ENCODE measurements around the gene TSPAN1.

- TF ChIP-seq POLR2A (IDR thresholded peaks at IDR 0.05; ENCODE audit: low read depth, low read length) (peak; percentile 58), FOXK2 (IDR thresholded peaks at IDR 0.05) (no peak), CHD2 (IDR thresholded peaks at IDR 0.05; ENCODE audit: borderline replicate concordance, low read depth, low read length) (no peak), YY1 (IDR thresholded peaks at IDR 0.05; ENCODE audit: low read depth, low read length) (no peak), STAT1 (conservative IDR thresholded peaks at IDR 0.05) (no peak), CTCF (IDR thresholded peaks at IDR 0.05 in 2 of 3, conservative IDR thresholded peaks at IDR 0.05 in 1 of 3; ENCODE audit: control insufficient read depth in 2 of 3, extremely low read depth in 1 of 3, insufficient read depth in 1 of 3, low read depth in 3 of 3, low read length in 3 of 3) (no peak), EZH2 (IDR thresholded peaks at IDR 0.05; ENCODE audit: borderline replicate concordance, control insufficient read depth, low read depth, low read length) (no peak), SREBF2 (IDR thresholded peaks at IDR 0.05; ENCODE audit: low read length) (no peak), MXI1 (IDR thresholded peaks at IDR 0.05; ENCODE audit: low read depth, low read length) (no peak), POLR2AphosphoS5 (IDR thresholded peaks at IDR 0.05; ENCODE audit: low read length) (no peak), MAX (IDR thresholded peaks at IDR 0.05; ENCODE audit: low read depth, low read length) (no peak), TCF12 (IDR thresholded peaks at IDR 0.05; ENCODE audit: low read depth, low read length) (no peak)
Measured at GRCh38 chr1:46166521-46167462, 8.1 kb upstream of the TSPAN1 start.
